Measurements from ENCODE around the gene RBM28. TPM values are rescaled to one million over a fixed set of nuclear protein-coding genes. Genes with fewer than 3 reads are reported as not detected.

RBM28 gene
- total RNA-seq, 1 donor from 2014 or later = 20.9 TPM

- Histone ChIP-seq H3K9me3 (no peaks in the 10 kb centered on the region), H3K27me3 (no peaks in the 10 kb centered on the region), H3K36me3 (no peaks in the 10 kb centered on the region), H3K4me1 (peaks cover 10% of the 10 kb centered on the region), H3K27ac (no peak overlapping the region), H3K4me3 (no peak overlapping the region)
- intact Hi-C loops (cut with DNase I) = no loop called here
- no peak for TF ChIP-seq POLR2AphosphoS5 (IDR thresholded peaks at IDR 0.05; ENCODE audit: insufficient read depth in 1 of 2, low read depth in 1 of 2)
- no peak for TF ChIP-seq POLR2A (IDR thresholded peaks at IDR 0.05)
- no peak for TF ChIP-seq CTCF (IDR thresholded peaks at IDR 0.05)
- peak in 1 of 2 donors; percentile 20 for DNase-seq (ENCODE audit: extremely low spot score in 2 of 2)
These were observed 8.9 kb upstream of the RBM28 start for GRCh38 chr7:128352636-128353035.

- TF ChIP-seq CTCF (IDR thresholded peaks at IDR 0.05) = no peak
- TF ChIP-seq POLR2AphosphoS5 (IDR thresholded peaks at IDR 0.05; ENCODE audit: insufficient read depth in 1 of 2, low read depth in 1 of 2) = no peak
- no peak for TF ChIP-seq POLR2A (IDR thresholded peaks at IDR 0.05)
- H3K36me3 ChIP-seq = no peaks in the 10 kb centered on the region
- H3K9me3 ChIP-seq = no peaks in the 10 kb centered on the region
- intact Hi-C loops (cut with DNase I) = no loop called here
- H3K27ac ChIP-seq = no peak overlapping the region
- H3K27me3 ChIP-seq = no peaks in the 10 kb centered on the region
- peak overlapping the region; percentile 7 to 43 for H3K4me3 ChIP-seq
- no peak for DNase-seq (ENCODE audit: extremely low spot score in 2 of 2)
- peaks cover 10% of the 10 kb centered on the region for H3K4me1 ChIP-seq
These were observed 8.4 kb upstream of the RBM28 start for GRCh38 chr7:128352153-128352537.

- no peak for DNase-seq (ENCODE audit: extremely low spot score in 2 of 2)
- no peak for TF ChIP-seq POLR2A (IDR thresholded peaks at IDR 0.05)
- TF ChIP-seq CTCF (IDR thresholded peaks at IDR 0.05) = no peak
- TF ChIP-seq POLR2AphosphoS5 (IDR thresholded peaks at IDR 0.05; ENCODE audit: insufficient read depth in 1 of 2, low read depth in 1 of 2) = no peak
- peak overlapping the region; percentile 7 to 43 for H3K4me3 ChIP-seq
- no peaks in the 10 kb centered on the region for H3K9me3 ChIP-seq
- no peaks in the 10 kb centered on the region for H3K36me3 ChIP-seq
- H3K27me3 ChIP-seq = no peaks in the 10 kb centered on the region
- intact Hi-C loops (cut with DNase I) = no loop called here
- peaks cover 10% of the 10 kb centered on the region for H3K4me1 ChIP-seq
- no peak overlapping the region for H3K27ac ChIP-seq
These were observed 7.8 kb upstream of the RBM28 start for GRCh38 chr7:128351296-128352152.

- H3K27me3 ChIP-seq = no peaks in the 10 kb centered on the region
- intact Hi-C loops (cut with DNase I) = no loop called here
- H3K4me1 ChIP-seq = peaks cover 10% of the 10 kb centered on the region
- no peak overlapping the region for H3K27ac ChIP-seq
- no peak for DNase-seq (ENCODE audit: extremely low spot score in 2 of 2)
- H3K4me3 ChIP-seq = peak overlapping the region in 1 of 2 donors; percentile 43
- no peaks in the 10 kb centered on the region for H3K36me3 ChIP-seq
- H3K9me3 ChIP-seq = no peaks in the 10 kb centered on the region
- TF ChIP-seq CTCF (IDR thresholded peaks at IDR 0.05) (no peak), POLR2AphosphoS5 (IDR thresholded peaks at IDR 0.05; ENCODE audit: insufficient read depth in 1 of 2, low read depth in 1 of 2) (no peak), POLR2A (IDR thresholded peaks at IDR 0.05) (no peak)
These were observed 7.1 kb upstream of the RBM28 start for GRCh38 chr7:128350708-128351295.

- Histone ChIP-seq H3K36me3 (no peaks in the 10 kb centered on the region), H3K27me3 (no peaks in the 10 kb centered on the region), H3K9me3 (no peaks in the 10 kb centered on the region), H3K4me3 (no peak overlapping the region), H3K27ac (no peak overlapping the region), H3K4me1 (peaks cover 11% of the 10 kb centered on the region)
- TF ChIP-seq POLR2AphosphoS5 (IDR thresholded peaks at IDR 0.05; ENCODE audit: insufficient read depth in 1 of 2, low read depth in 1 of 2) = no peak
- no peak for TF ChIP-seq CTCF (IDR thresholded peaks at IDR 0.05)
- no peak for TF ChIP-seq POLR2A (IDR thresholded peaks at IDR 0.05)
- intact Hi-C loops (cut with DNase I) = loop anchor here (5.0 kb wide), 1 partner anchor 38 kb away; no protein-coding TSS in a partner anchor
- no peak for DNase-seq (ENCODE audit: extremely low spot score in 2 of 2)
These were observed 5.7 kb upstream of the RBM28 start for GRCh38 chr7:128349466-128349825.
